Measurements from ENCODE around the gene TEFM.
A peak's percentile ranks its signal among the peaks of the same experiment; 100 is the strongest.
"Not testable (repeated sequence)": the region's sequence is repeated elsewhere in the genome, so short reads cannot be mapped to it uniquely, and the experiment has no call there.

Gene TEFM, protein sequence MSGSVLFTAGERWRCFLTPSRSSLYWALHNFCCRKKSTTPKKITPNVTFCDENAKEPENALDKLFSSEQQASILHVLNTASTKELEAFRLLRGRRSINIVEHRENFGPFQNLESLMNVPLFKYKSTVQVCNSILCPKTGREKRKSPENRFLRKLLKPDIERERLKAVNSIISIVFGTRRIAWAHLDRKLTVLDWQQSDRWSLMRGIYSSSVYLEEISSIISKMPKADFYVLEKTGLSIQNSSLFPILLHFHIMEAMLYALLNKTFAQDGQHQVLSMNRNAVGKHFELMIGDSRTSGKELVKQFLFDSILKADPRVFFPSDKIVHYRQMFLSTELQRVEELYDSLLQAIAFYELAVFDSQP

DNA sequence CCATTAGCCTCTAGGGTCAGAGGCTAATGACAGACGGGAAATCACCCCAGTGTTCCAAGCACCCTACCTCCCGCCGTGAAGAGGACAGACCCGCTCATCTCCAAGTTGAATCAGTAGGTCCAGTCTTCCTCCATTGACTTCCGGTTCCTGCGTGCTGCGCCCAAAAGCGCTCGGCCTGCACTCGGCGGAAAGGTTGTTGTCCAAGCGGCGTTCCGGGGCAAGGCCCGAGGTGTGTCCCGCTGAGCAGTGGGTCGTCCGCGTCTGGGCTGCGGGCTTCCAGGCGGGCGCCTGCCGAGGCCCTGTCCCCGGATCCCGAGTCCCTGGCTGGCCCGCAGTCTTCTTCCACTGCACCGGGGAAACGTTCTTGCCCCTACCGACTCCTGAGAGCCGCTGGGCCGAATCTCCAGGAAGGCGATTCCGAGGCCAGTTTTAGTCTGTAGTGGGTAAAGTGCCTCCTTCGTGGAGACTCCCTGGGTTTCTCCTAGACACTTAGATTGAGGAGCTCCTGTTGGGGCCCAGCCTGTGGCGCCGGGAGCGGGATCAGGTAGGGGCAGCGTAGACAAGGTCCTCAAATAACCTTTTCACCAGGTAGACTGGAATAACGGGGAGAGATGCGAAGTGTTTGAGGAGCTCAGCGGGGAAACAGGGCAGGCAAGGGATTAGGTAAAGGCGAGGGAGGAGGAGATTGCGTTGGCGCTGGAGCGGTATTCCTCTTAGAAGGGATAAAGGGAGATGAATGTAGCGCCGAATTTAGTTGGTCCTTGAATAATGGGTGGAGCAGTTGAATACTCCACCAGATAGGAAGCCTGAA lies at the start of gene TEFM:
Gene TEFM, minus strand, starts transcription at position 138 of the 811 bp plus-strand sequence. Its CDS starts 40 bp downstream, at position 98.
- peaks cover 7% of the 10 kb centered on the region for H3K4me1 ChIP-seq (ENCODE audit: insufficient read depth, low read length)
- H3K36me3 ChIP-seq (ENCODE audit: insufficient read depth, low read length), result peaks cover 21% of the 10 kb centered on the region
- H2AFZ ChIP-seq (ENCODE audit: low read depth, low read length), result peak within 1 kb of the TSS; percentile 88
- no peaks in the 10 kb centered on the region for H3K27me3 ChIP-seq (ENCODE audit: insufficient read depth, low read length)
- no peaks in the 10 kb centered on the region for H3K9me3 ChIP-seq (ENCODE audit: low read length)
- H3K4me3 ChIP-seq (ENCODE audit: low read length), result peak within 1 kb of the TSS; percentile 75

DNA sequence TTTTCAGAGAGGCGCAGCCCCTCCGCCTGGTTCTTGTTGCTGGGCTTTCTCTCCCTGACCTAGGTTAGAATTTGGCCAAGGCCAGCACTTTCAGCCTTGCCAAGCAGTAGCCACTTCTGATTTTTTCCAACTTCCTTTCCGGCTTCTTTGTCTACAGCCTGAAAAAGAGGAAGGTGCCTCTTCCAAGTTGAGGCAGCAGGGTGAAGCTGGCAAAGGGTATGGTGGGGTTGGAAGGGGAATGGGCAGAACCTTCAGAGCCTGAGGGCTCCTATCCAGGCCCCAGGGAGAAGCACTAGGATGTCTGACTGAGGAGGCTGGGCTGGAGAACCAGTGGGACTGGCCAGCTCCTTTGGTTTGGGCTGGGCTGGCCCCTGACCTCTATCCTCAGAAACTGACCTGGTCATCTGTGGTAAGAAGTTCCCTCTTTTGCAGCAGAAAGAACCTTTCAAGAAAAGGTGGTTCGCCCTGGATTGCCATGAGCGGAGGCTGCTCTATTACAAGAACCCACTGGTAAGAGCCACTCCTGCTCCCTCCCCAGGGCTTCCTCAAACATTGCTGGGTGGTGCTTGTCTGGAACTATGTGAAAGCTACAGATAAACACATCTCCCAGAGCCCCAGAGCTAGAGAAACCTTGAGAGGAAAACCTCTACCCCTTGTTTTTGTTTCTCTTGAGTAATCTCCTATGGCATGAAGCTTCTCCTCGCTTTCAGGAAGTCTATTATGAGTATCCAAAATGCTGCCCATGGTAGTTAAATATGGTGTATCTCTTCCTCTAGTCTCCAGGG lies 48.2 kb upstream of the TEFM start:
- Histone ChIP-seq H3K36me3 (ENCODE audit: insufficient read depth, low read length) (no peaks in the 10 kb centered on the region), H3K27me3 (ENCODE audit: insufficient read depth, low read length) (no peaks in the 10 kb centered on the region), H3K9me3 (ENCODE audit: low read length) (no peaks in the 10 kb centered on the region), H2AFZ (ENCODE audit: low read depth, low read length) (no peak overlapping the region), H3K4me3 (ENCODE audit: low read length) (no peak overlapping the region), H3K4me1 (ENCODE audit: insufficient read depth, low read length) (peaks cover 12% of the 10 kb centered on the region)

DNA sequence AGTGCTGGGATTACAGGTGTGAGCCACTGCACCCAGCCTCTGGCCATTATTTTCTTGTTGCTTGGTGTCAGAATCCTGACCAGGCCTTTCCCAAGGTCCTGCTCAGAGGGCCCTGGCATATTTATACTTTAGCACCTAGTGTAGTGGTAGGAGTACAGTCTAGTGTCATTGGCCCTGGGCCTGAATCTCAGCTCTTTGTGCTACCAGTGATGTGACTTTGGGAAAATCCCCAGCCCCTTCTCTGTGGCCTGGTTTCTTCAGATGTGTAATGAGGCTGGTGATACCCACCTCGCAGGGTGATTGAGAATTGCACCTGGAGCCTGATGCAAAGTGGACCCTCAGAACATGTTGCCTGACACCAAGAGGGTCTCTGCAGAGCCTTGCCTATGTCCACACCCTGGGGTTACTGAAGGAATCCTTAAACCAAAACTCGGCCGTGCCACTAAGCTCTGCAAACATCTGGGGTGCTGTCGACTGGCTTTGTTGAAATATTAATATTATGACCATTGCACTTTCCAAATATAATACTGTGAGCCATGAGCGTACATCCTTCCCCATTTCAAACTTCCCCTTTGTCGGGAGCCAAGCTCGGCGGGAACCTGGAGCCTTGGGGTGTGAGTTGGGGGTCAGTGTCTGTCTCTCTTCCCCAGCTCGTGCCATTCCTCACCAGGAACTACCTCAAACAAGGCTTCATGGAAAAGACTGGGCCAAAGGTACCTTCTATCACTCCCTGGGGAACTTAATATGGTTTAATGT lies 46.8 kb upstream of the TEFM start:
- H3K9me3 ChIP-seq (ENCODE audit: low read length), result no peaks in the 10 kb centered on the region
- no peaks in the 10 kb centered on the region for H3K36me3 ChIP-seq (ENCODE audit: insufficient read depth, low read length)
- no peaks in the 10 kb centered on the region for H3K27me3 ChIP-seq (ENCODE audit: insufficient read depth, low read length)

DNA sequence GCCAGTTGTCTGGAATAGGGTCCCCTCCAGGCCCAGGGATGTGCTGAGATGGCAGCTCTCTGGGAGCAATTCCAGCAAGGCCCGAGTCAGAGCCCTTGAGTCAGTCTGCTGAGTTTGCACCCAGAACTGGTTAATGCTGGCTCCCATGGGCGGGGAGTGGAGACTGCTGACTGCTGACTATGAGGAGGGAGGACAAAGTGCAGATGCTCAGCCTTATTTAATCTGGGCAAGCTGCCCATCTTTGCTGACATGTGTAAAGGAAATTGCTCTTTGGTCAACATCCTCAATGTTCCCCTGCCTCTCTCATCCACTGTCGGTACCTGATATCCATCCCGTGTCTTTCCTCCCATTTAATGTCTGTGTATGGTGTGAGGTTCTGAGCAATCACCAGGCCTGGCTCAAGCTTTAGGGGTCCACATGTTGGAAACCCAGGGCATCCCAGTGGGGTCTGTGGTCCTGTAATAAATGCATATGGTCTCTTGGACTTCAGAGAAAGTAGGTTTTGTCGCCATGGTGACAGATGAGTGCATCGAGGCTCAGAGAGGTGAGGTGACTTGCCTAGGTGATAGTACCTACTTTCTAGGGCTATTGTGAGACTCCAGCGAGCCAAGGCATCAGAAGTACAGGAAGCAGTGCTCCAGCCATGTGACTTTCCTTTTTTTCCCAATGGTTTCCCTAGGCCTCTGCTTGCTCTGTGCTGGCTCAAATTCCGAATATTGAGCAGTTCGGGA lies 44.8 kb upstream of the TEFM start:
- H3K9me3 ChIP-seq (ENCODE audit: low read length), result no peaks in the 10 kb centered on the region
- no peak overlapping the region for H2AFZ ChIP-seq (ENCODE audit: low read depth, low read length)
- no peaks in the 10 kb centered on the region for H3K36me3 ChIP-seq (ENCODE audit: insufficient read depth, low read length)
- H3K4me1 ChIP-seq (ENCODE audit: insufficient read depth, low read length), result no peaks in the 10 kb centered on the region
- no peaks in the 10 kb centered on the region for H3K27me3 ChIP-seq (ENCODE audit: insufficient read depth, low read length)
- no peak overlapping the region for H3K4me3 ChIP-seq (ENCODE audit: low read length)

More for the DNA sequence above, 46.8 kb upstream of the TEFM start:
- H3K4me3 ChIP-seq (ENCODE audit: low read length), result no peak overlapping the region
- H2AFZ ChIP-seq (ENCODE audit: low read depth, low read length), result no peak overlapping the region
- peaks cover 12% of the 10 kb centered on the region for H3K4me1 ChIP-seq (ENCODE audit: insufficient read depth, low read length)

DNA sequence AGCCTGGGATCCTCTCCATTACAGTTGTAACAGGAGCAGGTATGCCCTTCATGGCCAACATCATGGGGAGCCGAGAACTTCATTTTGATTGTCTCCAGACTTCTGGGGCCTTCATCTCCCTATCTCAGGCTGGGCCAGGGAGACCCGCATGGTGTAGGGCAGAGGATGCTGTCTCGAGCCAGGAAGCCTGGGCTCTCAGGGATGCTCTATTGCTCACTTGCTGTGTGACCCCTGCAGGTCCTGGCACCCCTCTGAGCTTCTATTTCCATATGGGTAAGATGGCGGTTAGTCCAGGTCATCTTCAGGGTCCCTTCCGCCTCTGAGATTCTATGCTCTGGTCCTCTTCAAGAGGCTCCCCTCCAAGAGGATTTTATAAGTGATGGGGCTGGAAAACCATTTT lies 44.2 kb upstream of the TEFM start:
- Histone ChIP-seq H3K36me3 (ENCODE audit: insufficient read depth, low read length) (no peaks in the 10 kb centered on the region), H3K4me3 (ENCODE audit: low read length) (no peak overlapping the region), H2AFZ (ENCODE audit: low read depth, low read length) (no peak overlapping the region), H3K9me3 (ENCODE audit: low read length) (no peaks in the 10 kb centered on the region), H3K4me1 (ENCODE audit: insufficient read depth, low read length) (no peaks in the 10 kb centered on the region), H3K27me3 (ENCODE audit: insufficient read depth, low read length) (peaks cover 2% of the 10 kb centered on the region)

DNA sequence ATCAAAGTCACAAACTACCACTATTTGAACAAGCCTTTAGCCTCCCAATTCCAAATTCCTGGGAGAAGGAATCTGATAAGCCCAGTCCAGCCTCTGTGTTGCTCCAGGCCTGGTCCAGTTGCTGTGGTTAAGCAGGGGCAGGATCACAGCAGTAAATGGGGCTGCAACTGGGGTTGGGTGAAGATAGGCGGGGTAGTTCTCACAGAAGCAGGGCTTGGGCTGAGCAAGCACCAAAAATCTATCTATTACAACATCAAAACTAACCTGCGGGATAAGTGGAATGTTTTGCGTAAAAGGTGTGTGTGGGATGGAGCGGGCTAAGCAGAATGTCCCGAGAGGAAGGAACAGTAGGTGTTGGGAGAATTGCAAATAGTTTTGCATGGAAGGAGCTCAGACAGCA lies 41.8 kb upstream of the TEFM start:
- H3K4me1 ChIP-seq (ENCODE audit: insufficient read depth, low read length), result no peaks in the 10 kb centered on the region
- no peaks in the 10 kb centered on the region for H3K36me3 ChIP-seq (ENCODE audit: insufficient read depth, low read length)
- no peaks in the 10 kb centered on the region for H3K9me3 ChIP-seq (ENCODE audit: low read length)
- no peak overlapping the region for H3K4me3 ChIP-seq (ENCODE audit: low read length)
- H2AFZ ChIP-seq (ENCODE audit: low read depth, low read length), result no peak overlapping the region
- H3K27me3 ChIP-seq (ENCODE audit: insufficient read depth, low read length), result peaks cover 3% of the 10 kb centered on the region

DNA sequence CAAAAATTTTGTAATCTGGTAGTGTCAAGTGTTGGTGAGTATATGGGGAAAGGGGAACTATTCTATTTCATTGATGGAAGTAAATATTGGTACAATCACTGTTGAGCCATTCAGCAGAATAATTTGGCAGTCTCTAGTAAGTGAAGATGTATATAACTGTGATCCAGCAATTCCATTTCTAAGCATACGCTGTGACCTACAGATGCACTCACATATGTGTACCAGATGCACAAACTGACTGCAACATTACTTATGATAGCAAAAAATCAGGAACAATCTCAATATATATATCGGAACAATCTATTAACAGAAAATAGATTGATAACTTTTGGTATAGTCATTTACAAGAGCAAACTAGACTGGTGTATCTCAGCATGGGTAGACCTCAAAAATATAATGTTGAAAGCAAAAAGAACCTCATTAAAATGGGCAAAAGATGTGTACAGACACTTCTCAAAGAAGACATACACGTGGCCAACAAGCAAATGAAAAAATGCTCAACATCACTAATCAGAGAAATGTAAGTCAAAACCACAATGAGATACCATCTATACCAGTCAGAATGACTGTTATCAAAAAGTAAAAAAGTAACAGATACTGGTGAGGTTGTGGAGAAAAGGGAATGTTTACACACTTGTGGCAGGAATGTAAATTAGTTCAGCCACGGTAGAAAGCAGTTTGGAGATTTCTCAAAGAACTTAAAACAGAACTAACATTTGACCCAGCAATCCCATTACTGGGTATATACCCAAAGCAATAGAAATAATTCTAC lies 36.5 kb upstream of the TEFM start:
- peaks cover 3% of the 10 kb centered on the region for H3K27me3 ChIP-seq (ENCODE audit: insufficient read depth, low read length)
- H2AFZ ChIP-seq (ENCODE audit: low read depth, low read length), result no peak overlapping the region
- H3K4me3 ChIP-seq (ENCODE audit: low read length), result no peak overlapping the region
- no peaks in the 10 kb centered on the region for H3K9me3 ChIP-seq (ENCODE audit: low read length)
- H3K4me1 ChIP-seq (ENCODE audit: insufficient read depth, low read length), result no peaks in the 10 kb centered on the region
- no peaks in the 10 kb centered on the region for H3K36me3 ChIP-seq (ENCODE audit: insufficient read depth, low read length)

DNA sequence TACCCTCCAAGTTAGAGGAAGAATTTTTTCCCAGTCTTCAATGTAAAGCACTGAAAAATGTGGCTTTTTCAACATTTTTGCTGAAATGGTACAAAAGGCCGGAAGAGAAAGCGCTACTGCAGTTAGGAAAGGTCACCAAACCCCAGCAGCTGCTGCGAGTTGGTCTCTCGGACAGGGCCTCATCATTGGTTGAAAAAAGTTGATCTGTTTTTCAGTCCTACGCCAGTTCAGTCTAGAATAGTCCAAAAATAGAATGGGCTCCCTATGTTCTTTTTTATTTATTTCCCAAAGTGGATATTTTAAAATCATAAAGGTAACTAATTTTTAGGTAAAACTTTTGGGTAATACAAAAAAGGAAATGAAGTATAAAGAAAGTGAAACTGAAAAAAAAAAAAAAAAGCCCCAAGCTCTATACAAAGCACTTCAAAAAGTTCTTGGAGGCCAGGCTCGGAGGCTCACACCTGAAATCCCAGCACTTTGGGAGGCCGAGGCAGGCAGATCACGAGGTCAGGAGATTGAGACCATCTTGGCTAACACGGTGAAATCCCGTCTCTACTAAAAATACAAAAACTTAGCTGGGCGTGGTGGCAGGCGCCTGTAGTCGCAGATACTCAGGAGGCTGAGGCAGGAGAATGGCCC lies 33.1 kb upstream of the TEFM start:
- H2AFZ ChIP-seq (ENCODE audit: low read depth, low read length), result no peak overlapping the region
- peaks cover 2% of the 10 kb centered on the region for H3K27me3 ChIP-seq (ENCODE audit: insufficient read depth, low read length)
- H3K4me3 ChIP-seq (ENCODE audit: low read length), result no peak overlapping the region
- H3K36me3 ChIP-seq (ENCODE audit: insufficient read depth, low read length), result no peaks in the 10 kb centered on the region
- no peaks in the 10 kb centered on the region for H3K9me3 ChIP-seq (ENCODE audit: low read length)
- H3K4me1 ChIP-seq (ENCODE audit: insufficient read depth, low read length), result no peaks in the 10 kb centered on the region

DNA sequence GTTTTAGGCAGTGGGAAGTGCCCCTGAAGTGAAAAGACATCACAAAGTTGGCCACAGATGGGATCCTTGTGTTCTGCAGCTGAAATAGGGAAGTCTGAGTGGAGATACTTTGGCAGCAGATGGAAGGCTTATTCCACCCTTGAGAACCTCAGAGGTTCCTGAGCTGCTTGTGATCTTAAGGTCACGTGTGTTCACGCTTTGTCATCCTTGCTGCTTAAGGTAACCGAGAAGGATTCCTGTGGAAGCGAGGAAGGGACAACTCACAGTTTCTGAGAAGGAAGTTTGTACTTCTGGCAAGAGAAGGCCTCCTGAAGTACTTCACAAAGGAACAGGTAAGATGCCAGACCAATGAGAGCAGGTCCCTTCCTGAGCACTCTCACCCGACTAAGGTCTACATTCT lies 27.9 kb upstream of the TEFM start:
- H3K27me3 ChIP-seq (ENCODE audit: insufficient read depth, low read length), result peaks cover 2% of the 10 kb centered on the region
- no peak overlapping the region for H2AFZ ChIP-seq (ENCODE audit: low read depth, low read length)
- no peaks in the 10 kb centered on the region for H3K36me3 ChIP-seq (ENCODE audit: insufficient read depth, low read length)
- H3K9me3 ChIP-seq (ENCODE audit: low read length), result no peaks in the 10 kb centered on the region
- H3K4me1 ChIP-seq (ENCODE audit: insufficient read depth, low read length), result no peaks in the 10 kb centered on the region
- no peak overlapping the region for H3K4me3 ChIP-seq (ENCODE audit: low read length)

DNA sequence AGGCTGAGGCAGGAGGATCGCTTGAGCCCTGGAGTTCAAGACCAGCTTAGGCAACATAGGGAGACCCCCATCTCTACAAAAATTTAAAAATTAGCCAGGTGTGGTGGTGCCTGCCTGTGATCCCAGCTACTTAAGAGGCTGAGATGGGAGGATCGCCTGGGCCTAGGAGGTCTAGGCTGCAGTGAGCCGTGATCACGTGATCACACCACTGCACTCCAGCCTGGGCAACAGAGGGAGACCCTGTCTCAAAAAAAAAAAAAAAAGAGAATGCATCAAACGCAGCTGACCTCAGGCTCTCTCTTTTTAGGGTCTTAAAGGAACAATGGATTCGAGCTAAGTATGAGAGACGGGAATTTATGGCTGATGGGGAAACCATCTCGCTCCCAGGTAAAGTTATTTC lies 25.5 kb upstream of the TEFM start:
- not testable (repeated sequence) for H3K36me3 ChIP-seq (ENCODE audit: insufficient read depth, low read length); H3K9me3 ChIP-seq (ENCODE audit: low read length); H3K4me3 ChIP-seq (ENCODE audit: low read length); H2AFZ ChIP-seq (ENCODE audit: low read depth, low read length); H3K4me1 ChIP-seq (ENCODE audit: insufficient read depth, low read length); H3K27me3 ChIP-seq (ENCODE audit: insufficient read depth, low read length)

DNA sequence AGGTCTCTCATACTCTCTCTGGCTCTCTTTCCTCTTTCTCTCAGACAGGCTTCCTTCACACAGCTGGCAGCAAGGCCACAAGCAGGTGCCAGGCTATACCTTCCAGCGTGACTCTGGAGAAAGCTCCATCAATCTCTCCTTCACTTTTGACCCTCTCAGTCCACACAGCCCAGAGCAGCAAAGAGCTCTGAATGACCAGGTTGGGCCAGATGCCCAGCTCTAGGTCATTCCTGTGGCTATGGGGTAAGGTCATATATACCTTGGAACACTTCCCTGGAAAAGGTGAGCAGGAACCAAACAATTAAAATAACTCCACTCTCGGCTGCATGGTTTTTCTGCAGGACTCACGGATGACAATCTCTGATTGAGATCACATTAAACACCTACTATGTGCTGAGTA lies 24.5 kb upstream of the TEFM start:
- H2AFZ ChIP-seq (ENCODE audit: low read depth, low read length), result no peak overlapping the region
- no peak overlapping the region for H3K4me3 ChIP-seq (ENCODE audit: low read length)
- peaks cover under 1% of the 10 kb centered on the region for H3K27me3 ChIP-seq (ENCODE audit: insufficient read depth, low read length)
- H3K9me3 ChIP-seq (ENCODE audit: low read length), result no peaks in the 10 kb centered on the region
- no peaks in the 10 kb centered on the region for H3K4me1 ChIP-seq (ENCODE audit: insufficient read depth, low read length)
- no peaks in the 10 kb centered on the region for H3K36me3 ChIP-seq (ENCODE audit: insufficient read depth, low read length)

Measured in neuron (in vitro differentiated cells).